Fibroblast of pulmonary artery (primary cell): ENCODE data around the gene CTDNEP1.

Source experiments
- DNase-seq: peaks from one replicate; pipeline ENCODE4 v3.0.0-alpha.2; 2010; ENCODE audit warnings: low read depth
- H3K4me3 ChIP-seq: replicated peaks from 2 replicates; pipeline ENCODE4 v1.5.1; 2011; ENCODE audit warnings: low read depth, mild to moderate bottlenecking, control low read depth, low read length, moderate library complexity
- TF ChIP-seq, protein P1 (sequence below): IDR thresholded peaks from 2 replicates; pipeline ENCODE4 v1.5.1; 2011; ENCODE audit warnings: mild to moderate bottlenecking, control low read depth, low read length, inconsistent platforms; ENCODE audit errors: missing control alignments

Gene CTDNEP1

GRCh38 chr17:7216242-7217112 is 35.1 kb downstream of the CTDNEP1 start:
- TF ChIP-seq, protein P1, sequence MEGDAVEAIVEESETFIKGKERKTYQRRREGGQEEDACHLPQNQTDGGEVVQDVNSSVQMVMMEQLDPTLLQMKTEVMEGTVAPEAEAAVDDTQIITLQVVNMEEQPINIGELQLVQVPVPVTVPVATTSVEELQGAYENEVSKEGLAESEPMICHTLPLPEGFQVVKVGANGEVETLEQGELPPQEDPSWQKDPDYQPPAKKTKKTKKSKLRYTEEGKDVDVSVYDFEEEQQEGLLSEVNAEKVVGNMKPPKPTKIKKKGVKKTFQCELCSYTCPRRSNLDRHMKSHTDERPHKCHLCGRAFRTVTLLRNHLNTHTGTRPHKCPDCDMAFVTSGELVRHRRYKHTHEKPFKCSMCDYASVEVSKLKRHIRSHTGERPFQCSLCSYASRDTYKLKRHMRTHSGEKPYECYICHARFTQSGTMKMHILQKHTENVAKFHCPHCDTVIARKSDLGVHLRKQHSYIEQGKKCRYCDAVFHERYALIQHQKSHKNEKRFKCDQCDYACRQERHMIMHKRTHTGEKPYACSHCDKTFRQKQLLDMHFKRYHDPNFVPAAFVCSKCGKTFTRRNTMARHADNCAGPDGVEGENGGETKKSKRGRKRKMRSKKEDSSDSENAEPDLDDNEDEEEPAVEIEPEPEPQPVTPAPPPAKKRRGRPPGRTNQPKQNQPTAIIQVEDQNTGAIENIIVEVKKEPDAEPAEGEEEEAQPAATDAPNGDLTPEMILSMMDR, result no peak
- DNase-seq, result no peak
- peak overlapping the region; percentile 80 for H3K4me3 ChIP-seq

DNA sequence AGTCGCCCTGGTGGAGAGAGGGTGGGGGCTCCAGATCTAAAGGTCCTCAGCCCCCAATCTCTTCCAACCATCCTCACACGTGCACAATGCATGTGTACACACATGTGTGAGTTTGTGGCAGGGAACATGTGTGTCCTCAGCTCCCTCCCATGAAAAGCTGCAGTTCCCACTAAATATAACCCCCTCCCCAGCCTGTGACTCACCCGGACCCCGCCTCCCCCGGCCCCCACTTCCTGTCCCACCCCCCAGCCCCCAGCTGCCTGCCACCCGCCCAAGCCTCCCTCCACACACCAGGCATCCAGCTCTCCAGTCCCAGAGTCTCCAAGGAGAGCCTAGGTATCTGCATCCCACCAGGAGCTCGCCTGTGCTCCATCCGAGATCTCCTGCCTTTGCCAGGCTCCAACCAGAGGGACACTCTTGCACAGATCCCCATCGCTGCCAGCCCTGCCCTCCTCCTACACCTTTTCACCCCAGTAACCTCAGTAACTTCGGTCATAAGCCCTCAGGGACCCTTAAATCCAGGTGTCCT is 35.8 kb downstream of the CTDNEP1 start:
- TF ChIP-seq, protein P1, result no peak
- DNase-seq, result no peak
- peak overlapping the region; percentile 80 for H3K4me3 ChIP-seq

DNA sequence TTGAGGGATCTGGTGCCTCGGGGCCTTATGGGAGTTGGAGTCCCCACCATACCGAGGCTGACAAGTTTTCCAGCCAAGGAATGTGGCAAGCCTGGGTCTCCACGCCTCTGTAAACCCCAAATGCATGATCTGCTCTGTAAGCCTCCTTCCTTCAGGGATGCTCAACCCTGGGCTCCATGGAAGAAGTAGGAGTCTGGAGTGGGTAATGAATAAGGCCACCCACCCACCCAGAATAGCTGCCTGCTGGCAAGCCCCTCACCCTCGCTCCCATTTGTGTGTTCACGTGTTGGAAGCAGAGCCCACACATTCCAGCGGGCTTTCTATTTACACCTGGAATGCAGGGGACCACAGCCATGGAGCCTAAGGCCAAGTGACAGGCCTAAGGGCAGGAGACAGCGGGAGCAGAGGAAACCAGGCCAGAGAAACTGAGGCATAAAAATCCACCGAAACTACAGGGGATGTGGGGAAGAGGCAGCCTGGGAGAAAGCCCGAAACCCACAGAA is 36.3 kb downstream of the CTDNEP1 start:
- TF ChIP-seq, protein P1, result no peak
- peak overlapping the region; percentile 61 for H3K4me3 ChIP-seq
- DNase-seq, result no peak

GRCh38 chr17:7214300-7215135 is 37.0 kb downstream of the CTDNEP1 start:
- TF ChIP-seq, protein P1, result peak; percentile 57

DNA sequence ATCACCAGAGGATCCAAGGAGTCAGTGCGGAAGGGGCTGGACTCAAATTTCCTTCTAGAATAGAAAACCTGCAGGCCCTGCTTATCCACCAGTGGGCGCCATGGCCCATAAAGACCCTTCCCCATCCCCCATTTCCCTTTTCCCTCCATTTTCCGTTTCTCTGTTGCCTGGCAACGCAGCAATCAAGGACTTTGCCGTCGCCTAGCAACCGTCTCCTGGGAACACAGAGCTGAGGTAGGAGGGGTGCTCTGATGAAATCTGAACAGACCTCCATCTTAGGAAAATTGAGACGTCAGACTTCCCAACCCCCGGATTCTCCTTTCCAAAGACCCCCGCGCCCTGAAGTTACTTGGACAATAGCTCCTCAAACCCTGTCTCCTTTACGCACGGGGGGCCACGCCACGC is 37.6 kb downstream of the CTDNEP1 start:
- TF ChIP-seq, protein P1, result peak; percentile 33
- DNase-seq, result peak; percentile 84
- peak overlapping the region; percentile 61 for H3K4me3 ChIP-seq

More at GRCh38 chr17:7214300-7215135, 37.0 kb downstream of the CTDNEP1 start:
- DNase-seq, result peak; percentile 96
- peak overlapping the region; percentile 61 for H3K4me3 ChIP-seq

- peak overlapping the region; percentile 29 for H3K4me3 ChIP-seq
These were observed 39.9 kb downstream of the CTDNEP1 start for GRCh38 chr17:7211491-7212273.

More at GRCh38 chr17:7211491-7212273, 39.9 kb downstream of the CTDNEP1 start:
- DNase-seq, result no peak
- TF ChIP-seq, protein P1, result no peak
